ENCODE data around the gene PPFIBP1. TPM values are rescaled to one million over a fixed set of nuclear protein-coding genes. Genes with fewer than 3 reads are reported as not detected.

The PPFIBP1 gene
- total RNA-seq, 1 donor from 2014 or later, result 136 TPM

DNA sequence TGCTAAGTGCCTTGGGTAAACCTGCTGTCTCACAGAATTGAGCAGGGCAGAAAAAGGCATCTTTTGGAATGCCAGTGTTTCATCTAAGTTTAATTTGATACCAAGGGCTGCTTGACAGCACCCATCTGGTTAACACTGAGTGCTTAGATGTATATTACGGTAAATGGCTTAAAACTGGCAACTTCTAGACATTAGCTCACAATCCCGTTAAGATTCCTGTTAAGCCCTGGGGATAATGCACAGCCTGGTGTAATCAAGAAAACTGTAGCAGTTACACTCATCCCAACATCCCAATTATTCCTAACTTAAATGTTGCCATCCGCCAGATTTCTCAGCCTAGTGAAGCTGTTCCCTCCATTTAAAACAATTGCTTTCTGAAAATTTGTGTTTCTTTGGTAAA is 29.9 kb downstream of the PPFIBP1 start:
- H3K4me1 ChIP-seq, result peaks cover 49% of the 10 kb centered on the region

DNA sequence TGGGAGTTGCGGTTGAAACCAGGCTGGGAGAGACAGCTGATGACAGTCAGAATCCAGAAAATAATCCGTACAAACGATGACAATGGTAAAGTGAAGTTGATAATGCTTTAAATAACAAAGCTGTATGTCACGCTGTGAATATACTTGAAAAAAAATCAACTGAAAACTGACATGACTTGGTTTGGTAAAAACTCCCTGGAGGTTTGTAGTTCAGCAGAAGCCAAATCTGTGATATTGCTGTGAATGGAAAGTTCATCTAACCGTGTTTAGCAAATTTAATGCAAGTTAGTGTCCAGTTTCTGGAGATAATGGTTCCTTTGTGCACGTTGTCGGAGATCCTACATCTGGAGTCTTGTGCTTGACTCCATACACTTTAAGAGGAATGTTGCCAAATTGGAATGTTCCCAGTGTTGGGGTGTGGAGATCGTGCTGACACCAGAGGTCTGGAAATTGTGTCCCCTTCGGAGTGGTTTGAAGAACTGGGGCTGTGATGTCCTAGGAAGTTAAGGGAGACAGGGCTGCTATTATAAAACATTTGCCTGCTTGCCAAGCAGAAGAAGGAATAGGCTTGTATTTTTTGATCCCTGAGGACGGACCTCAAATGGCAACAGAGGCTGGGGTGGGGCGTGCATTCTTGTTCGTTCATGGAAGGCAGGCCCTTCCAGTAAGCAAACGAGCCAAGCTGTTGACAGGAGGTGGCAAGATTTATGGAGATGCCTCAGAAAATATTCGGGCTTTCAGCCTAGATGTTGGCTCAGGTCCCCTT is 30.6 kb downstream of the PPFIBP1 start:
- H3K27ac ChIP-seq, result peak overlapping the region; percentile 39
- ATAC-seq, result peak; percentile 60
- TF ChIP-seq, protein P1, sequence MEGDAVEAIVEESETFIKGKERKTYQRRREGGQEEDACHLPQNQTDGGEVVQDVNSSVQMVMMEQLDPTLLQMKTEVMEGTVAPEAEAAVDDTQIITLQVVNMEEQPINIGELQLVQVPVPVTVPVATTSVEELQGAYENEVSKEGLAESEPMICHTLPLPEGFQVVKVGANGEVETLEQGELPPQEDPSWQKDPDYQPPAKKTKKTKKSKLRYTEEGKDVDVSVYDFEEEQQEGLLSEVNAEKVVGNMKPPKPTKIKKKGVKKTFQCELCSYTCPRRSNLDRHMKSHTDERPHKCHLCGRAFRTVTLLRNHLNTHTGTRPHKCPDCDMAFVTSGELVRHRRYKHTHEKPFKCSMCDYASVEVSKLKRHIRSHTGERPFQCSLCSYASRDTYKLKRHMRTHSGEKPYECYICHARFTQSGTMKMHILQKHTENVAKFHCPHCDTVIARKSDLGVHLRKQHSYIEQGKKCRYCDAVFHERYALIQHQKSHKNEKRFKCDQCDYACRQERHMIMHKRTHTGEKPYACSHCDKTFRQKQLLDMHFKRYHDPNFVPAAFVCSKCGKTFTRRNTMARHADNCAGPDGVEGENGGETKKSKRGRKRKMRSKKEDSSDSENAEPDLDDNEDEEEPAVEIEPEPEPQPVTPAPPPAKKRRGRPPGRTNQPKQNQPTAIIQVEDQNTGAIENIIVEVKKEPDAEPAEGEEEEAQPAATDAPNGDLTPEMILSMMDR (IDR thresholded peaks at IDR 0.05), result no peak
- no peaks in the 10 kb centered on the region for H3K27me3 ChIP-seq
- H3K4me1 ChIP-seq, result peaks cover 46% of the 10 kb centered on the region
- intact Hi-C loops (cut with DNase I), result no loop called here
- DNase-seq, result no peak
- H3K9me3 ChIP-seq, result no peaks in the 10 kb centered on the region
- H3K4me3 ChIP-seq, result peak overlapping the region; percentile 4
- no peaks in the 10 kb centered on the region for H3K36me3 ChIP-seq

More for the DNA sequence above, 29.9 kb downstream of the PPFIBP1 start:
- TF ChIP-seq, protein P1 (IDR thresholded peaks at IDR 0.05), result no peak
- no peak for DNase-seq
- intact Hi-C loops (cut with DNase I), result no loop called here
- no peak overlapping the region for H3K4me3 ChIP-seq
- H3K9me3 ChIP-seq, result no peaks in the 10 kb centered on the region
- H3K27me3 ChIP-seq, result no peaks in the 10 kb centered on the region
- no peak for ATAC-seq
- peak overlapping the region; percentile 39 for H3K27ac ChIP-seq
- H3K36me3 ChIP-seq, result no peaks in the 10 kb centered on the region

DNA sequence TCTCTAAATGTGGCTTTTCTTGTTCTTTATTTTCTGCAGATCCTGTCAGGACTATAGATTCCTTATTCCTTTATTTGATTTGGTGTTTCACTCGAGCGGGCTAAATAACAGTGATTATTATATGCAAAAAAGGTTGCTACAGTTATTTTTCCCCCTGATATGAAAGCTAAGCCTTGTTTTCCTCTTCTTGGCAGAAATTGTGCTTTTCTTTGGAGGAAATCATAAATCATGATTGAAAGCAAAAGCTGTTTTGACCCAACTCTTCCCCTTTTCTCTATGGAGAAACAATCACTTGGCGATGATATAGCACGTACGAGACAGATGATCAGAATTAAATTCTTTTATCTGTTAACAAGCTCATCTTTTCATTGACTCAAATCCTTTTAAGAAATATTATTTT is 31.4 kb downstream of the PPFIBP1 start:
- peak overlapping the region; percentile 4 for H3K4me3 ChIP-seq
- H3K36me3 ChIP-seq, result no peaks in the 10 kb centered on the region
- intact Hi-C loops (cut with DNase I), result no loop called here
- no peaks in the 10 kb centered on the region for H3K27me3 ChIP-seq
- ATAC-seq, result no peak
- H3K9me3 ChIP-seq, result no peaks in the 10 kb centered on the region
- DNase-seq, result no peak
- TF ChIP-seq, protein P1 (IDR thresholded peaks at IDR 0.05), result no peak
- peaks cover 40% of the 10 kb centered on the region for H3K4me1 ChIP-seq
- H3K27ac ChIP-seq, result peak overlapping the region; percentile 39

DNA sequence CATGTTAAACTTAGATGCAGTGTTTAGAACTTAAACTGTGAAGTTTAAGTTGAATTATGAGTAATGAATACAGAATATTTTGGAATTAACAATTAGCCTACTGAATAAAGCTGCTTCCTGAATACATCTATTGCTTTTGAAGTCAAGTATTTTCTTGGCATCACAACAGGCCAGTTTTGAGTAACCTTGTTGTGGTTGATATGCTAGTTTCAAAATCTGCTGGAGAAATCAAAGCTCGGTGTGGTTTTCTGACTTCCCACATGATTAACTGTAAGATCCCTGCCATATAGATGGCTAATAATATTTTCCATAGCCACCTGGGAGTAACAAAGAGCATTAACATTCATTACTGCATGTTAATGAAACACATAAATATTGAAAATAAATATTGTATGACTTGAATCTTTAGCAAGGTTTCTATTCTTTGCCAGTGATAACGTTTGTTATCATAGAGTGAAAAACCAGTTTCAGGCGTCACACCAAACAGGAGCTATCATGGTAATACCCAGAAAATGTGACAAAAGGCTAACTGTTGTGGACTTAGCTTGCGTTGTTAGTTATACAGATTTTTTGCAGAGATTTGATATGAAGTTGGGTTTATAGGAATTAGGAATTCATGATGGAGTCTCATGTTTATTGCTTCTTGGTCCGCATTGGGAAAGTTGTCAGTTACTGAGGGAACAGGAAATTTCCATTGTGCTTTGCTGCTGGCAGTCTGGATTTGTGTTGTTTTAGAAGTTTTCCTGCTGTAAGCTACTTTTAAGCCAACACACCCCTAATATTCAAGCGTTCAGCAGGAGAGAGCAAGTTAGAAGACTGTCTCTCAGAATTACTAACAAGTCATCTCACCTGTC is 32.1 kb downstream of the PPFIBP1 start:
- no peak overlapping the region for H3K4me3 ChIP-seq

DNA sequence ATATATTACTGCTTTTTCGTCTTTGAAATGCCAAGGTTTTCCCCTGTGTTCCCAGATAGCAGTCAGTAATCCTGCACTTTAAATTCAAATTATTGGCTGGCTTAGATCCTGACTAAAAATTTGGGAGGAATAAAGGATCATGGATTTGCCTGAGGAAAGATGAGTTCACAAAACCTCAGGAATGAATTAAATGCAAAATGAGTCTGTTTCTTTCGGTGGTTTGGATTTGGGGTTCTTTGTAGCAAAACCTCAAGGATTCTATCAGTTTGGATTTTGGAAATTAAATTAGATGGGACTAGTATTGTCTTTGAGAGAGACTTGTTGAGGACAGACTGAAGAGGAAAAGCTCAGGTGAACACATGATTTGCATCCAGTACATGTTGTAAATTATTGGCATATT is 36.1 kb downstream of the PPFIBP1 start:
- intact Hi-C loops (cut with DNase I), result no loop called here
- Histone ChIP-seq H3K9me3 (no peaks in the 10 kb centered on the region), H3K27ac (no peak overlapping the region), H3K4me3 (no peak overlapping the region), H3K36me3 (no peaks in the 10 kb centered on the region), H3K27me3 (no peaks in the 10 kb centered on the region), H3K4me1 (peaks cover 18% of the 10 kb centered on the region)
- DNase-seq (no peak), ATAC-seq (no peak)
- TF ChIP-seq, protein P1 (IDR thresholded peaks at IDR 0.05), result no peak

More for the DNA sequence above, 32.1 kb downstream of the PPFIBP1 start:
- peaks cover 32% of the 10 kb centered on the region for H3K4me1 ChIP-seq
- no peaks in the 10 kb centered on the region for H3K27me3 ChIP-seq
- DNase-seq (no peak), ATAC-seq (no peak)
- intact Hi-C loops (cut with DNase I), result no loop called here
- H3K27ac ChIP-seq, result peak overlapping the region; percentile 39
- no peaks in the 10 kb centered on the region for H3K9me3 ChIP-seq
- H3K36me3 ChIP-seq, result no peaks in the 10 kb centered on the region
- TF ChIP-seq, protein P1 (IDR thresholded peaks at IDR 0.05), result no peak
